ENCODE data around the gene MACROD2. TPM values are rescaled to one million over a fixed set of nuclear protein-coding genes. Genes with fewer than 3 reads are reported as not detected.
A peak's percentile ranks its signal among the peaks of the same experiment; 100 is the strongest.

Gene MACROD2
- polyA plus RNA-seq, 1 donor (not counting 4 experiments of a cell fraction or from before 2014, with no cell fraction given) = 0.71 TPM

GRCh38 chr20:15020845-15021244, 1025.5 kb downstream of the MACROD2 start:
- Histone ChIP-seq H3K9ac (ENCODE audit: control insufficient read depth, extremely low read depth, insufficient read depth, low read length) (no peak overlapping the region), H3K27me3 (ENCODE audit: control insufficient read depth, extremely low read depth, insufficient read depth, low read length) (no peaks in the 10 kb centered on the region), H3K36me3 (ENCODE audit: control insufficient read depth in 2 of 2, extremely low read depth in 1 of 2, insufficient read depth in 2 of 2, low read length in 2 of 2) (no peaks in the 10 kb centered on the region), H3K9me1 (ENCODE audit: control insufficient read depth, extremely low read depth, insufficient read depth, low read length) (no peaks in the 10 kb centered on the region), H3K4me1 (ENCODE audit: control insufficient read depth, extremely low read depth, insufficient read depth, low read length) (no peaks in the 10 kb centered on the region), H3K9me3 (ENCODE audit: control insufficient read depth, low read depth, low read length) (no peaks in the 10 kb centered on the region), H2AFZ (ENCODE audit: control insufficient read depth, low read length) (no peak overlapping the region), H3K4me3 (ENCODE audit: control insufficient read depth in 2 of 3, extremely low read depth in 1 of 3, insufficient read depth in 2 of 3, low read depth in 1 of 3, low read length in 3 of 3) (no peak overlapping the region), H4K20me1 (ENCODE audit: control insufficient read depth, extremely low read depth, insufficient read depth, low read length) (no peaks in the 10 kb centered on the region), H3K27ac (ENCODE audit: control insufficient read depth, insufficient read depth, low read length) (no peak overlapping the region), H3K4me2 (ENCODE audit: control insufficient read depth, extremely low read depth, insufficient read depth, low read depth, low read length) (no peak overlapping the region), H3K79me2 (ENCODE audit: control insufficient read depth, insufficient read depth, low read length) (no peaks in the 10 kb centered on the region)
- no peak for TF ChIP-seq EZH2 (IDR thresholded peaks at IDR 0.05; ENCODE audit: low read length)
- no peak for TF ChIP-seq CTCF (optimal IDR thresholded peaks at IDR 0.05 in 1 of 3, IDR thresholded peaks at IDR 0.05 in 1 of 3, conservative IDR thresholded peaks at IDR 0.05 in 1 of 3; ENCODE audit: extremely low read depth in 1 of 3, insufficient read depth in 2 of 3, low read length in 3 of 3)
- no peak for FAIRE-seq
- dilution Hi-C loops (cut with MboI; ENCODE audit: extremely low pct_ligation_motif_present, low sequenced_read_pairs) = no loop called here
- no peak for DNase-seq (ENCODE audit: low read depth, low spot score)

GRCh38 chr20:15022921-15023320, 1027.6 kb downstream of the MACROD2 start:
- FAIRE-seq (peak; percentile 68), DNase-seq (ENCODE audit: low read depth, low spot score) (peak; percentile 26)
- TF ChIP-seq EZH2 (IDR thresholded peaks at IDR 0.05; ENCODE audit: low read length) = no peak
- TF ChIP-seq CTCF (optimal IDR thresholded peaks at IDR 0.05 in 1 of 3, IDR thresholded peaks at IDR 0.05 in 1 of 3, conservative IDR thresholded peaks at IDR 0.05 in 1 of 3; ENCODE audit: extremely low read depth in 1 of 3, insufficient read depth in 2 of 3, low read length in 3 of 3) = no peak
- no peak overlapping the region for H3K4me2 ChIP-seq (ENCODE audit: control insufficient read depth, extremely low read depth, insufficient read depth, low read depth, low read length)
- H3K36me3 ChIP-seq (ENCODE audit: control insufficient read depth in 2 of 2, extremely low read depth in 1 of 2, insufficient read depth in 2 of 2, low read length in 2 of 2) = no peaks in the 10 kb centered on the region
- dilution Hi-C loops (cut with MboI; ENCODE audit: extremely low pct_ligation_motif_present, low sequenced_read_pairs) = no loop called here
- no peaks in the 10 kb centered on the region for H3K79me2 ChIP-seq (ENCODE audit: control insufficient read depth, insufficient read depth, low read length)
- no peaks in the 10 kb centered on the region for H3K9me1 ChIP-seq (ENCODE audit: control insufficient read depth, extremely low read depth, insufficient read depth, low read length)
- no peaks in the 10 kb centered on the region for H3K27me3 ChIP-seq (ENCODE audit: control insufficient read depth, extremely low read depth, insufficient read depth, low read length)
- H3K9ac ChIP-seq (ENCODE audit: control insufficient read depth, extremely low read depth, insufficient read depth, low read length) = no peak overlapping the region
- H3K4me1 ChIP-seq (ENCODE audit: control insufficient read depth, extremely low read depth, insufficient read depth, low read length) = no peaks in the 10 kb centered on the region
- H3K4me3 ChIP-seq (ENCODE audit: control insufficient read depth in 2 of 3, extremely low read depth in 1 of 3, insufficient read depth in 2 of 3, low read depth in 1 of 3, low read length in 3 of 3) = no peak overlapping the region
- H3K9me3 ChIP-seq (ENCODE audit: control insufficient read depth, low read depth, low read length) = no peaks in the 10 kb centered on the region
- H4K20me1 ChIP-seq (ENCODE audit: control insufficient read depth, extremely low read depth, insufficient read depth, low read length) = no peaks in the 10 kb centered on the region
- no peak overlapping the region for H3K27ac ChIP-seq (ENCODE audit: control insufficient read depth, insufficient read depth, low read length)
- no peak overlapping the region for H2AFZ ChIP-seq (ENCODE audit: control insufficient read depth, low read length)
